HepG2 (cell line): ENCODE measurements around the gene CHAF1A. TPM values are rescaled to one million over a fixed set of nuclear protein-coding genes. Genes with fewer than 3 reads are reported as not detected.

Experiments used
- ATAC-seq: fragments of 200-7000 bp; cut with Tn5 transposase; 3 replicates; pipeline ENCODE4 v1.9.1; 2020; ENCODE audit warnings: mild to moderate bottlenecking, moderate library complexity
- BruUV-seq: library from RNA; stranded (reverse); fragments of 400-500 nt; replicated peaks from 2 replicates; lab custom pipeline; 2021; lab: Mats Ljungman, UMichigan
- CTCF ChIA-PET: fragments of 300-600 bp; formaldehyde crosslinking; extraction: SDS; loops from one replicate; lab custom pipeline; 2021; ENCODE audit warnings: low total read pairs, inconsistent platforms, low intra/inter-chr PET ratio; lab: Yijun Ruan, JAX
- POLR2A ChIA-PET: fragments of 350-600 bp; sonication (Branson Sonifier 250); formaldehyde crosslinking; loops from one replicate; lab custom pipeline; 2020; ENCODE audit warnings: antibody characterized with exemption, inconsistent platforms; lab: Yijun Ruan, JAX
- DNase-seq: peaks from one replicate; pipeline ENCODE4 v3.0.0-alpha.2; 2015; ENCODE audit warnings: low spot score
- FAIRE-seq: peaks from 3 replicates; lab custom pipeline; 2011; peaks lifted over from hg19 to GRCh38; lab: Jason Lieb, UNC
- H2AFZ ChIP-seq: one replicate; pipeline ENCODE4 v1.6.1; 2011; ENCODE audit warnings: low read length, inconsistent platforms
- H3K27ac ChIP-seq: fragments of 300-600 bp; 3 replicates; pipeline ENCODE4 v1.8.0; 2011; ENCODE audit warnings: mixed run types, mild to moderate bottlenecking, mixed read lengths, low read length, inconsistent platforms; ENCODE audit not compliant: insufficient read depth; ENCODE audit errors: extremely low read length
- H3K27me3 ChIP-seq, 2 experiments: fragments of 200-600 bp in 1 of 2; 2 replicates in 1 of 2; 3 replicates in 1 of 2; pipeline versions ENCODE4 v1.6.0 to v1.8.0; 2011; ENCODE audit warnings: low read length in 2 of 2, mild to moderate bottlenecking in 2 of 2, moderate library complexity in 2 of 2, inconsistent platforms in 1 of 2; ENCODE audit not compliant: insufficient read depth in 2 of 2, control insufficient read depth in 1 of 2
- H3K36me3 ChIP-seq, 2 experiments: fragments of 200-600 bp in 1 of 2; replicated peaks in 1 of 2; 2 replicates in 1 of 2; 3 replicates in 1 of 2; pipeline versions ENCODE4 v1.5.1 to v1.8.0; 2011; ENCODE audit warnings: low read length in 2 of 2, inconsistent platforms in 1 of 2; ENCODE audit not compliant: insufficient read depth in 2 of 2, control insufficient read depth in 1 of 2
- H3K4me1 ChIP-seq: 2 replicates; pipeline ENCODE4 v1.5.1; 2012; ENCODE audit warnings: low read length, inconsistent platforms; ENCODE audit not compliant: insufficient read depth
- H3K4me2 ChIP-seq: 2 replicates; pipeline ENCODE4 v1.6.0; 2011; ENCODE audit warnings: low read depth, low read length, inconsistent platforms
- H3K4me3 ChIP-seq, 3 experiments: fragments of 200-600 bp in 1 of 3; sonication (generic), shearing (Covaris generic) in 1 of 3; replicated peaks in 1 of 3; 2 replicates each; pipeline ENCODE4 v1.5.1; 2011 to 2016; ENCODE audit warnings: low read length in 3 of 3, inconsistent platforms in 2 of 3, low read depth in 2 of 3, mild to moderate bottlenecking in 2 of 3, control low read depth in 1 of 3, mixed read lengths in 1 of 3; ENCODE audit not compliant: insufficient read depth in 1 of 3
- H3K79me2 ChIP-seq: one replicate; pipeline ENCODE4 v1.6.1; 2011; ENCODE audit warnings: low read length, inconsistent platforms; ENCODE audit not compliant: insufficient read depth
- H3K9ac ChIP-seq: 2 replicates; pipeline ENCODE4 v1.6.0; 2011; ENCODE audit warnings: mild to moderate bottlenecking, low read depth, low read length, inconsistent platforms; ENCODE audit not compliant: insufficient read depth
- H3K9me3 ChIP-seq: 2 replicates; pipeline ENCODE4 v1.5.1; 2012; ENCODE audit warnings: mild to moderate bottlenecking, low read length
- H4K20me1 ChIP-seq: 2 replicates; pipeline ENCODE4 v1.6.0; 2011; ENCODE audit warnings: inconsistent platforms, mild to moderate bottlenecking, low read length, moderate library complexity; ENCODE audit not compliant: insufficient read depth
- ATF5 ChIP-seq: sonication (generic); formaldehyde crosslinking; IDR thresholded peaks from 2 replicates; pipeline ENCODE4 v1.4.0; 2020; ENCODE audit warnings: mild to moderate bottlenecking, low read depth, missing genetic modification reagents
- CCAR2 ChIP-seq: fragments of 200-400 bp; formaldehyde crosslinking; optimal IDR thresholded peaks from 2 replicates; pipeline ENCODE3; 2018; ENCODE audit warnings: low read depth, mild to moderate bottlenecking, low read length, moderate library complexity
- DNMT3B ChIP-seq: conservative IDR thresholded peaks from 2 replicates; pipeline ENCODE4 v1.6.1; 2016; ENCODE audit warnings: missing biosample characterization, control low read depth
- GMEB1 ChIP-seq: sonication (generic); formaldehyde crosslinking; IDR thresholded peaks from 2 replicates; pipeline ENCODE4 v1.5.1; 2020; ENCODE audit warnings: missing genetic modification reagents, mild to moderate bottlenecking, borderline replicate concordance
- IKZF4 ChIP-seq: sonication (generic); formaldehyde crosslinking; IDR thresholded peaks from 2 replicates; pipeline ENCODE4 v1.5.1; 2020; ENCODE audit warnings: borderline replicate concordance, mild to moderate bottlenecking, low read depth, missing genetic modification reagents; ENCODE audit errors: not compliant biosample characterization
- MTF1 ChIP-seq: sonication (generic); formaldehyde crosslinking; IDR thresholded peaks from 2 replicates; pipeline ENCODE4 v1.5.0; 2020; ENCODE audit warnings: missing genetic modification reagents
- MZF1 ChIP-seq: sonication (generic); formaldehyde crosslinking; IDR thresholded peaks from 2 replicates; pipeline ENCODE4 v1.8.1; 2023; ENCODE audit warnings: mild to moderate bottlenecking, missing genetic modification reagents, borderline replicate concordance
- SIX1 ChIP-seq: sonication (generic); formaldehyde crosslinking; IDR thresholded peaks from 2 replicates; pipeline ENCODE4 v1.4.0; 2020; ENCODE audit warnings: missing genetic modification reagents, borderline replicate concordance
- ZFP1 ChIP-seq: IDR thresholded peaks from 2 replicates; pipeline ENCODE4 v1.6.1; 2016
- ZNF263 ChIP-seq: sonication (generic); formaldehyde crosslinking; IDR thresholded peaks from 2 replicates; pipeline ENCODE4 v1.4.0; 2020; ENCODE audit warnings: missing genetic modification reagents
- ZNF615 ChIP-seq: sonication (generic); formaldehyde crosslinking; IDR thresholded peaks from 2 replicates; pipeline ENCODE4 v1.5.0; 2020; ENCODE audit warnings: mild to moderate bottlenecking, missing genetic modification reagents, borderline replicate concordance
- ZNF674 ChIP-seq: sonication (generic); formaldehyde crosslinking; IDR thresholded peaks from 2 replicates; pipeline ENCODE4 v1.5.0; 2020; ENCODE audit warnings: low read depth, mild to moderate bottlenecking, missing genetic modification reagents
- ZNF784 ChIP-seq: sonication (generic); formaldehyde crosslinking; IDR thresholded peaks from 2 replicates; pipeline ENCODE4 v1.5.1; 2020; ENCODE audit warnings: missing genetic modification reagents, mild to moderate bottlenecking, borderline replicate concordance
- ZNF790 ChIP-seq: sonication (generic); formaldehyde crosslinking; IDR thresholded peaks from 2 replicates; pipeline ENCODE4 v1.8.0; 2022; ENCODE audit warnings: missing genetic modification reagents, mild to moderate bottlenecking, borderline replicate concordance
- ZXDC ChIP-seq: sonication (generic); formaldehyde crosslinking; IDR thresholded peaks from 2 replicates; pipeline ENCODE4 v1.5.0; 2020; ENCODE audit warnings: mild to moderate bottlenecking, missing genetic modification reagents
- WGBS: methylation state at CpG from one replicate; pipeline ENCODE4 v1.1.6; 2017; ENCODE audit warnings: low lambda C conversion rate; 5-methylcytosine and 5-hydroxymethylcytosine counted together
- in situ Hi-C: cut with HindIII; loops from 2 replicates; pipeline ENCODE4 v1.10.0; 2017; ENCODE audit warnings: low pct_unique_long_range_greater_than_20kb; ENCODE audit not compliant: extremely low pct_ligation_motif_present
- intact Hi-C: fragments of 100-400 bp; cut with micrococcal nuclease; formaldehyde crosslinking; loops from one replicate; pipeline ENCODE4 v1.10.0; 2022; ENCODE audit not compliant: unreplicated experiment
- polyA plus RNA-seq, 8 experiments: library from polyadenylated mRNA; depleted of rRNA in 3 of 8; stranded (reverse) in 7 of 8; unstranded in 1 of 8; fragments of >200 nt; fragmentation: Illumina TruSeq in 4 of 8; extraction: Trizol in 4 of 8; gene quantifications; 2 replicates each; pipeline versions ENCODE4 v1.2.1 to v1.2.3, GENCODE V29; 2011 to 2016; ENCODE audit warnings: low read depth in 4 of 8, missing spikeins in 1 of 8, mixed read lengths in 1 of 8; ENCODE audit not compliant: insufficient read depth in 1 of 8
- total RNA-seq, 5 experiments: library from RNA; depleted of rRNA; stranded (reverse); fragments of >200 nt; fragmentation: Illumina TruSeq; extraction: Trizol; gene quantifications; 2 replicates each; pipeline ENCODE4 v1.2.3, GENCODE V29; 2016; ENCODE audit warnings: low read depth in 1 of 5

Gene CHAF1A
- total and polyA plus RNA-seq, 2 of the 13 experiments (the other 11 are each of a cell fraction or from before 2014, with no cell fraction given), result 11.0 to 34.8 TPM

GRCh38 chr19:4367336-4367723 lies 35.1 kb upstream of the CHAF1A start:
- Histone ChIP-seq H3K4me2 (no peak overlapping the region), H3K4me3 (no peak overlapping the region), H3K27me3 (no peaks in the 10 kb centered on the region), H3K9me3 (no peaks in the 10 kb centered on the region), H4K20me1 (no peaks in the 10 kb centered on the region), H3K36me3 (peaks cover 27 to 57% of the 10 kb centered on the region in 2 experiments; a peak in 4 of 5 replicates), H3K9ac (no peak overlapping the region), H2AFZ (no peak overlapping the region), H3K27ac (no peak overlapping the region), H3K4me1 (no peaks in the 10 kb centered on the region), H3K79me2 (peaks cover 16% of the 10 kb centered on the region)
- 97% methylated on average over 7 of the region's 10 CpGs for WGBS
- ChIA-PET POLR2A (no interaction called here), CTCF (no interaction called here)
- FAIRE-seq, result no peak
- DNase-seq, result no peak
- TF ChIP-seq ZNF784 (CRISPR knock-in tag) (no peak), ZFP1 (CRISPR knock-in tag) (no peak), ZNF790 (CRISPR knock-in tag) (no peak), ZNF263 (CRISPR knock-in tag) (no peak), SIX1 (CRISPR knock-in tag) (no peak), ZXDC (CRISPR knock-in tag) (no peak), MTF1 (CRISPR knock-in tag) (no peak), IKZF4 (CRISPR knock-in tag) (no peak), ZNF615 (no peak), CCAR2 (no peak), MZF1 (CRISPR knock-in tag) (no peak), ATF5 (CRISPR knock-in tag) (no peak), DNMT3B (CRISPR knock-in tag) (no peak), GMEB1 (CRISPR knock-in tag) (no peak), ZNF674 (CRISPR knock-in tag) (no peak)
- intact Hi-C loops, result no loop called here
- ATAC-seq, result no peak
- no TSS peak for BruUV-seq
- in situ Hi-C loops, result no loop called here
